OCI-LY7 (cell line): ENCODE results near the gene HAAO. TPM values are rescaled to one million over a fixed set of nuclear protein-coding genes. Genes with fewer than 3 reads are reported as not detected.

Experiments used
- BruUV-seq: library from RNA; stranded (reverse); fragments of 400-500 nt; replicated peaks from 2 replicates; lab custom pipeline; 2021; lab: Mats Ljungman, UMichigan
- CTCF ChIA-PET: fragments of 300-600 bp; sonication (Branson Sonifier 250); formaldehyde crosslinking; loops from one replicate; lab custom pipeline; 2022; ENCODE audit warnings: antibody characterized with exemption; ENCODE audit not compliant: unreplicated experiment; lab: Charles Lee
- POLR2A ChIA-PET: fragments of 300-600 bp; sonication (Branson Sonifier 250); formaldehyde crosslinking; loops from one replicate; lab custom pipeline; 2022; ENCODE audit warnings: antibody characterized with exemption; lab: Charles Lee
- DNase-seq: peaks from one replicate; pipeline ENCODE4 v3.0.0-alpha.2; 2015; ENCODE audit warnings: low spot score
- H2AFZ ChIP-seq: fragments of 200-600 bp; sonication (generic), shearing (Covaris generic); 2 replicates; pipeline ENCODE4 v1.6.1; 2014; ENCODE audit warnings: mild to moderate bottlenecking, antibody characterized with exemption, low read length, moderate library complexity
- H3K27ac ChIP-seq: fragments of 200-600 bp; sonication (generic); 2 replicates; pipeline ENCODE4 v1.5.1; 2014; ENCODE audit warnings: mixed run types, low read depth, mild to moderate bottlenecking, moderate library complexity, low read length, inconsistent platforms; ENCODE audit not compliant: poor library complexity, severe bottlenecking
- H3K36me3 ChIP-seq: fragments of 200-600 bp; sonication (generic); 2 replicates; pipeline ENCODE4 v1.6.1; 2014; ENCODE audit warnings: mild to moderate bottlenecking, antibody characterized with exemption, low read length, moderate library complexity, mixed read lengths; ENCODE audit not compliant: insufficient read depth
- H3K4me1 ChIP-seq: fragments of 200-600 bp; sonication (generic); 2 replicates; pipeline ENCODE4 v1.5.1; 2014; ENCODE audit warnings: mild to moderate bottlenecking, low read length; ENCODE audit not compliant: insufficient read depth, poor library complexity, severe bottlenecking
- H3K4me2 ChIP-seq: fragments of 200-600 bp; sonication (generic); 2 replicates; pipeline ENCODE4 v1.6.1; 2014; ENCODE audit warnings: mild to moderate bottlenecking, low read length
- H3K4me3 ChIP-seq: fragments of 200-600 bp; sonication (generic); 2 replicates; pipeline ENCODE4 v1.5.1; 2014; ENCODE audit warnings: mild to moderate bottlenecking, low read depth, low read length; ENCODE audit not compliant: poor library complexity, severe bottlenecking
- H3K79me2 ChIP-seq: fragments of 200-600 bp; sonication (generic); 2 replicates; pipeline ENCODE4 v1.6.1; 2016; ENCODE audit warnings: low read depth, mild to moderate bottlenecking, low read length, moderate library complexity, mixed read lengths; ENCODE audit not compliant: insufficient read depth
- H3K9me2 ChIP-seq: fragments of 200-600 bp; sonication (generic); 2 replicates; pipeline ENCODE4 v1.6.1; 2016; ENCODE audit warnings: mild to moderate bottlenecking, low read length, mixed read lengths; ENCODE audit not compliant: insufficient read depth
- H3K9me3 ChIP-seq: fragments of 200-600 bp; sonication (generic); 2 replicates; pipeline ENCODE4 v1.6.1; 2014; ENCODE audit warnings: mild to moderate bottlenecking, mixed run types, low read length, mixed read lengths
- H4K20me1 ChIP-seq: fragments of 200-600 bp; sonication (generic); 2 replicates; pipeline ENCODE4 v1.6.1; 2014; ENCODE audit warnings: mild to moderate bottlenecking, antibody characterized with exemption, low read length, moderate library complexity, mixed read lengths; ENCODE audit not compliant: insufficient read depth
- EZH2phosphoT487 ChIP-seq: fragments of 200-600 bp; sonication (generic); IDR thresholded peaks from 2 replicates; pipeline ENCODE4 v1.6.1; 2018; ENCODE audit warnings: low read depth, borderline replicate concordance, mild to moderate bottlenecking, mixed run types, antibody characterized with exemption, low read length, moderate library complexity, mixed read lengths
- intact Hi-C: fragments of 100-400 bp; cut with micrococcal nuclease; formaldehyde crosslinking; loops from one replicate; pipeline ENCODE4 v1.10.0; 2022; ENCODE audit not compliant: unreplicated experiment
- total RNA-seq, 2 experiments: library from RNA; depleted of rRNA in 1 of 2; stranded (reverse); fragments of >200 nt in 1 of 2; shearing (Covaris generic) in 1 of 2; gene quantifications; 2 replicates each; pipeline ENCODE4 v1.2.3, GENCODE V29; 2014 to 2022
- TF ChIP-seq, protein P1 (sequence below): fragments of 200-600 bp; sonication (generic); conservative IDR thresholded peaks from 2 replicates; pipeline ENCODE4 v1.5.1; 2014; ENCODE audit warnings: mild to moderate bottlenecking, antibody characterized with exemption, low read length, moderate library complexity, mixed read lengths

Gene HAAO
- total RNA-seq, 2 experiments from 2014 or later: not detected

DNA sequence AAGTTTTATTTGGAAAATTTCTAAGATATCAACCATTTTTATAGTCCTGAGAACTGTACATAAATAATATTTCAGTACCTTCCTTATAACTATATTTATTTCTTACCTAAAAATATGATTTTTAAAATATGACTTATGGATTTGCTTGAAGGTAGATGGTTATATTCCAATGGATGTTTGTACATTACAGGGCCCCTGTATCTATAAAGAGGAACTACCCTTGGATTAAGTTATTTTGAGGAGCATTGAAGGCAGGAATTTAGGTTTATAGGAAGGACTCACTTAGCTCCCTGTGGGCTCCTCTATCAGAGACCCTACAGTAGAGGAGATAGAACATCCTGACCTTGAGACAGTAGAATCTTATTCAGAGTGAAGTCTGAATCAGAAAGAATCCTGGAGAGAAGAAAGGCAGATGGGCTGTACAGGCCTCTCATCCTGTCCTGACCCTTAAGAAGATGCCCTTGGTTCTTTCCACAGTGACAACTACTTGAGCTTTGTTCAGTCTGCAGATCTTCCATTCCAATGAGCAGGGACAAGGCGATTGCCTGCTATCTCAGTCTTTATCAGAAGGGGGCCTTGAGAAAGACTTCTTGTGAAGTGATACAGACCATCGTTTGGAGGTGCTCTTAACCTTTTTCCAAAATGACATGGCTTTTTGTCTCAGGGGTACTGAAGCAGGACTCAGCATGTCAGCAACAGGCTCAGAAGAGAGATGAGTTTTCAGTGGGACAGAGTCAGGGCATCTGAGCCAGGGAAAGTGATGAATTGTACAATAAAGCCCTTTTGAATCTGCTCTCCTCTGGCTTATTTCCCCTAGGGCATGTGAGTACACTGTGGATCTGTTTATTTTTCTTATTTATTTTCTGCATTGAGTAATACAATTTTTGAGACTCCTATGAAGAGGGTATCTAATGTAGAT, 49.4 kb downstream of the HAAO start:
- Histone ChIP-seq H2AFZ (no peak overlapping the region), H4K20me1 (no peaks in the 10 kb centered on the region), H3K36me3 (peaks cover 74% of the 10 kb centered on the region), H3K79me2 (no peaks in the 10 kb centered on the region), H3K27ac (no peak overlapping the region), H3K9me2 (no peaks in the 10 kb centered on the region), H3K9me3 (0 out of 2 replicates have a peak, but pooled peaks cover 4% of the 10 kb centered on the region), H3K4me2 (no peak overlapping the region), H3K4me3 (no peak overlapping the region), H3K4me1 (no peaks in the 10 kb centered on the region)
- no peak for DNase-seq
- ChIA-PET POLR2A (interaction anchor here (0.7 to 1.2 kb wide), 3 partner anchors 11 to 798 kb away, joined by 3 read pairs; no protein-coding TSS in a partner anchor), CTCF (no interaction called here)
- no TSS peak for BruUV-seq
- intact Hi-C loops: no loop called here
- no peak for TF ChIP-seq EZH2phosphoT487
- TF ChIP-seq, protein P1, sequence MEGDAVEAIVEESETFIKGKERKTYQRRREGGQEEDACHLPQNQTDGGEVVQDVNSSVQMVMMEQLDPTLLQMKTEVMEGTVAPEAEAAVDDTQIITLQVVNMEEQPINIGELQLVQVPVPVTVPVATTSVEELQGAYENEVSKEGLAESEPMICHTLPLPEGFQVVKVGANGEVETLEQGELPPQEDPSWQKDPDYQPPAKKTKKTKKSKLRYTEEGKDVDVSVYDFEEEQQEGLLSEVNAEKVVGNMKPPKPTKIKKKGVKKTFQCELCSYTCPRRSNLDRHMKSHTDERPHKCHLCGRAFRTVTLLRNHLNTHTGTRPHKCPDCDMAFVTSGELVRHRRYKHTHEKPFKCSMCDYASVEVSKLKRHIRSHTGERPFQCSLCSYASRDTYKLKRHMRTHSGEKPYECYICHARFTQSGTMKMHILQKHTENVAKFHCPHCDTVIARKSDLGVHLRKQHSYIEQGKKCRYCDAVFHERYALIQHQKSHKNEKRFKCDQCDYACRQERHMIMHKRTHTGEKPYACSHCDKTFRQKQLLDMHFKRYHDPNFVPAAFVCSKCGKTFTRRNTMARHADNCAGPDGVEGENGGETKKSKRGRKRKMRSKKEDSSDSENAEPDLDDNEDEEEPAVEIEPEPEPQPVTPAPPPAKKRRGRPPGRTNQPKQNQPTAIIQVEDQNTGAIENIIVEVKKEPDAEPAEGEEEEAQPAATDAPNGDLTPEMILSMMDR: no peak

DNA sequence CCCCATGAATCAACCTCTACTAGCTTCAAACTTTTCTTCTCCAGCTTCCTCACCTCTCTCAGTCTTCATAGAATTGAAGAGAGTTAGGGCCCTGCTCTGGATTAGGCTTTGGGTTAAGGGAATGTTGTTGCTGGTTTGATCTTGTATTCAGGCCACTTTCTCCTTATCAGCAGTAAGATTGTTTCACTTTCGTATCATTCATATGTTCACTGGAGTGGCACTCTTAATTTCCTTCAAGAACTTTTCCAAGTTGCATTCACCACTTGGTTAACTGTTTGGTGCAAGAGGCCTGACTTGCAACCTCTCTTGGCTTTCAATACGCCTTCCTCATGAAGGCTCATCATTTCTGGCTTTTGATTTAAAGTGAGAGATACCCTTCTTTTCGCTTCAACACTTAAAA, 51.2 kb downstream of the HAAO start:
- no TSS peak for BruUV-seq
- Histone ChIP-seq H3K4me2 (no peak overlapping the region), H3K4me1 (no peaks in the 10 kb centered on the region), H3K9me2 (no peaks in the 10 kb centered on the region), H2AFZ (no peak overlapping the region), H4K20me1 (no peaks in the 10 kb centered on the region), H3K79me2 (no peaks in the 10 kb centered on the region), H3K9me3 (0 out of 2 replicates have a peak, but pooled peaks cover 6% of the 10 kb centered on the region), H3K27ac (no peak overlapping the region), H3K36me3 (peaks cover 75% of the 10 kb centered on the region), H3K4me3 (no peak overlapping the region)
- intact Hi-C loops: no loop called here
- CTCF ChIA-PET: no interaction called here
- TF ChIP-seq EZH2phosphoT487: no peak
- TF ChIP-seq, protein P1: no peak
- POLR2A ChIA-PET: no interaction called here
- no peak for DNase-seq
